ENCODE results near the gene HOXB5.

DNA sequence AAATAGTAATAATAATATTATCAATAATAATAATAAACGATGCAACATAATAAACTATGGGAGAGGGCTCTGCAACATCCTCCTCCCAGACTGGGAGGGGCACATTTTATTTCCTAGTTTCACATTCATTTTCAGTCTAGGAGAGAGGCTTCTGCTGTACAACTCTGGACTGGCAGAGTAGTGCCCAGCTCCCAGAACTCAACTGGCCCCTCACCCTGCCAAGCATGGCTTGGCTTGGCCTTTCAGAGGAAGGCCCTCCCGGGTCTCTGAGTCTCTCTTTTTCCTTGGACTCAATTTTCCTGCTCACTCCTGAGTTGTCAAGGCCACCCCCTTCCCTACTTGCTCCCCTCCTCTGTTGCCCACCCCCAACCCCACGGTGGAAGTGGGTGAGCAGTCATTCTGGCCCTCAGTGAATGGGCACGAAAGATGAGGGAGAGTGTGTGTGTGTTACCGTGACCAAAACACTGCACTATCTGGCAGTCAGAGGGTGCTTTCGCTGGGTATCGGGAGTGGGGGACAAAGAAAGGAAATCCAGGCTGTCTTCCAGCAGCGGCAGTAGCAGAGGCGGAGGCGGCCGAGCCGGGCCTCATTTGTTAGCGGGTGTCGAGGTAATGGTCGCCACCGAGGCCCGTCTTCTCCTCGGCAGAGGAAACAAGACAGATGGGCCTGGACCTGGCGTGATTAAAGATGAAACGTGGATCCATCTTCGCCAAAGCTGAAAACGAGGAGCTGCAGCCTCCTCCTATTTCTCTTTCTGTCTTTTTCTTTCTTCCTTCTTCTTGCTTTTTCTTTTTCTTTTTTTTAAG lies 17.7 kb downstream of the HOXB5 start:
- 0 out of 2 replicates have a peak, but pooled peaks have one; percentile 27 for TF ChIP-seq POLR2A (IDR thresholded peaks at IDR 0.05; ENCODE audit: low read depth, low read length)
- no peak for TF ChIP-seq CTCF (conservative IDR thresholded peaks at IDR 0.05; ENCODE audit: low read depth, low read length)
- TF ChIP-seq MXI1 (IDR thresholded peaks at IDR 0.05; ENCODE audit: borderline replicate concordance, low read depth, low read length): no peak
- no peak for TF ChIP-seq MAFK (IDR thresholded peaks at IDR 0.05; ENCODE audit: low read depth, low read length)
- TF ChIP-seq, protein P1, sequence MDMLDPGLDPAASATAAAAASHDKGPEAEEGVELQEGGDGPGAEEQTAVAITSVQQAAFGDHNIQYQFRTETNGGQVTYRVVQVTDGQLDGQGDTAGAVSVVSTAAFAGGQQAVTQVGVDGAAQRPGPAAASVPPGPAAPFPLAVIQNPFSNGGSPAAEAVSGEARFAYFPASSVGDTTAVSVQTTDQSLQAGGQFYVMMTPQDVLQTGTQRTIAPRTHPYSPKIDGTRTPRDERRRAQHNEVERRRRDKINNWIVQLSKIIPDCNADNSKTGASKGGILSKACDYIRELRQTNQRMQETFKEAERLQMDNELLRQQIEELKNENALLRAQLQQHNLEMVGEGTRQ (IDR thresholded peaks at IDR 0.05; ENCODE audit: low read depth, low read length): no peak
- no peak for TF ChIP-seq RCOR1 (IDR thresholded peaks at IDR 0.05; ENCODE audit: insufficient replicate concordance, low read length)
- TF ChIP-seq, protein P2, sequence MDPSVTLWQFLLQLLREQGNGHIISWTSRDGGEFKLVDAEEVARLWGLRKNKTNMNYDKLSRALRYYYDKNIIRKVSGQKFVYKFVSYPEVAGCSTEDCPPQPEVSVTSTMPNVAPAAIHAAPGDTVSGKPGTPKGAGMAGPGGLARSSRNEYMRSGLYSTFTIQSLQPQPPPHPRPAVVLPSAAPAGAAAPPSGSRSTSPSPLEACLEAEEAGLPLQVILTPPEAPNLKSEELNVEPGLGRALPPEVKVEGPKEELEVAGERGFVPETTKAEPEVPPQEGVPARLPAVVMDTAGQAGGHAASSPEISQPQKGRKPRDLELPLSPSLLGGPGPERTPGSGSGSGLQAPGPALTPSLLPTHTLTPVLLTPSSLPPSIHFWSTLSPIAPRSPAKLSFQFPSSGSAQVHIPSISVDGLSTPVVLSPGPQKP (IDR thresholded peaks at IDR 0.05; ENCODE audit: borderline replicate concordance, low read depth, low read length): no peak
